Measurements from ENCODE around the gene FNDC3B. TPM values are rescaled to one million over a fixed set of nuclear protein-coding genes. Genes with fewer than 3 reads are reported as not detected.

Gene FNDC3B
- total RNA-seq, 1 donor from 2014 or later = 64.4 TPM

DNA sequence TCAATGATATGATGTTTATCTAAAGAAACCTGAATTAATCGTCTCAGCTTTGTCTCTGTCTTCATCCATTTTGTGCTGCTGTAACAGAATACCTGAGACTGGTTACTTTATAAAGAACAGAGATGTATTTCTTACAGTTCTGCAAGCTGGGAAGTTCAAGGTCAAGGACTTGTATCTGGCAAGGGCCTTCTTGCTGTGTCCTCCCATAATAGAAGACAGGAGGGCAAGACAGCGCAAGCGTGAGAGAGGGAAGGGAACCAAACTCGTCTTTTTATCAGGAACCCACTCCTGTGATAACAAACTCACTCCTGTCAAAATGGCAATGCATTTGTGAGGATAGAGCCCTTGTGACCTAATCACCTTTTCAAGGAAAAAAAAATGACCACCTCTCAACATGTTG is 277.4 kb downstream of the FNDC3B start:
- DNase-seq (no peak), ATAC-seq (no peak)
- intact Hi-C loops (cut with micrococcal nuclease) = no loop called here

DNA sequence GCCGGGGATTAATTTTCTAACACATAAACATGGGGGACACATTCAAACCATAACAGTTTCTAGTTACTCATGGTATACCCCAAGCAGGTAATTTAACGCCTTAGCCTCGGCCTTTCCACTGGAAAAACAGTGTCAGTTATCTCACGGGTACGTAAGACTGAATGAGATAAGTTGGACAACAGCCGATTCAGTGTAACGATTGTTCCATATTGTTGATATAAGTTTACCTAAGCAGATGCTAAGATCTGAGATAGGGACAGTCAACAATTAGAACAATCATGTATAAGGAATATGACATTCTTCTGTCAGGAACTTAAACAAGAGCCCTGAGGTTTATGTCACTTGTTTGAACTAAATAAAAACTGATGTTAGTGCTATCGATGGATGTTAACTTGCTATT is 278.1 kb downstream of the FNDC3B start:
- intact Hi-C loops (cut with micrococcal nuclease) = no loop called here
- ATAC-seq = no peak
- no peak for DNase-seq

DNA sequence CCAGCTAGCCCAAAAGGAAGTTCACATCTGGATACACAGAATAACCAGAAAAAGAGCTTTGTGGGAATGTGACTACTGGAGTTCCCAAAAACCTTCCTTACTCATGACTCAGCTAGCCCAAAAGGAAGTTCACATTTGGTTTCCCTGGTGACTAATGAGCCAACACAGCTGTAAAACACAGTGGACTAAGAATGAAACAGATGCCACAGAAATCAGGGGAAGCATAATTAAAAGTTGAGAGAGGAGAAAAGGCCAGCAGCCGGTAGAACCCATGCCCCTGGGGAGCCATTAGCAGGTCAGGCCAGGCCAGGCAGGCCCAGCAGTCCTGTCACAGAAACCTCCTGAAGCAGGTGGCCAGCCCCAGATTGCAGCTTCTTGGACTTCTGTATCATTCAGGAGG is 278.6 kb downstream of the FNDC3B start:
- ATAC-seq (peak; percentile 66), DNase-seq (peak; percentile 73)
- intact Hi-C loops (cut with micrococcal nuclease) = no loop called here

DNA sequence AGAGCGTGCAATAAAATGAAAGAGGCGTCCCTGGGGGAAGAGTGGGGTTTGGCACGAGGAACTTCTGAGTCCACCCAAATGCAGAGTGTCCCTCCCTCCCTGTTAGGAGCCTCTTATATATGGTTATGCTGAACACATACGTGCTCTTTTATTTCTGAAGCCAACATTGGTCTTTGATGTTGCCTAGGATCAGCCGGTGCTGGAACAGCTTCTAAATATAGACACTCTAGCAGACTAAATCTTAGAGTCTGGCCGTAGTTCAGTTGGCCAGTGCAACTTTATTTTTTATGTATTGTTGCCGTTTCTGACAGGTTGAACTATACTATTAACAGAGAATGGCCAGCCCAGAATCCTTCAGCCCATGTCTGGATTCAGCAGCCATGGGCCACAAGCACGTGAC is 280.2 kb downstream of the FNDC3B start:
- DNase-seq (no peak), ATAC-seq (peak; percentile 53)
- intact Hi-C loops (cut with micrococcal nuclease) = no loop called here

DNA sequence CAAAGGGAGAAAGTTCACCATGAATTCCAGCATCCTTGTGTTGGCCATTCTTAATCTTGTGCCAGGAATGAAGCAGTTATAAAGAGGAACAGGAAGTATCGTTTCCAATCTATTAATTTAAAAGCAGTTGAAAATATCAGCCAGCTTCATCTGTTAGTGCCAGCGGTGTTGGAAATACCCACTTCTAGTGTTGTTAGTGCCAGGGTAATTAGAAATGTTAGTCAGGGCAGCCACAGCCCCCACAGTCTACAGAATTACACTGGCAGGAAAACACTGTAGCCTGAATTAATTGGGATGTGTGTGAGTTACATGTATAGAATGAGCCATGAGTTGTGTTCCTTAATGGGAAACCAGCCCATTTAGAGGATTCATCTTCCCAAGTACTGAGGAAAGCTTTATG is 281.1 kb downstream of the FNDC3B start:
- intact Hi-C loops (cut with micrococcal nuclease) = no loop called here
- ATAC-seq (no peak), DNase-seq (no peak)

DNA sequence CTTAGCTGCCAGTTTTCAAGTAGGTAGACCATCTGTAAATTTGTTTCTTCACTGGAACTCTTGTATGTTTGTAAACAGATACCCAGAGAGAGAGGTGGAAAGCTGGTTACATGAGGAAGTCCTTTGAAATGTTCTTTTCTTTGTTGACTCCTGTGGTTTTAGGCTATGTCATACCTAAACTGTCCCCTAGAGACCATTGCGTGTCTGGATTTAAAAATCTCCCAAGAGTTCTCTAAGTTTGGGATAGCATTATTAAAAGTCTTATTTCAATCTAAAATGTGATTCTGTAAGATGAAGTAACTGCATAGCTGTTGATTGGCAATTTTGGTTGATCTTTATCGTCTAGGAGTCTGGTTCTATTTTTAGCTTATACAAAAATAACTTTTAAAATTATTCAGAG is 281.7 kb downstream of the FNDC3B start:
- ATAC-seq (no peak), DNase-seq (no peak)
- intact Hi-C loops (cut with micrococcal nuclease) = no loop called here

DNA sequence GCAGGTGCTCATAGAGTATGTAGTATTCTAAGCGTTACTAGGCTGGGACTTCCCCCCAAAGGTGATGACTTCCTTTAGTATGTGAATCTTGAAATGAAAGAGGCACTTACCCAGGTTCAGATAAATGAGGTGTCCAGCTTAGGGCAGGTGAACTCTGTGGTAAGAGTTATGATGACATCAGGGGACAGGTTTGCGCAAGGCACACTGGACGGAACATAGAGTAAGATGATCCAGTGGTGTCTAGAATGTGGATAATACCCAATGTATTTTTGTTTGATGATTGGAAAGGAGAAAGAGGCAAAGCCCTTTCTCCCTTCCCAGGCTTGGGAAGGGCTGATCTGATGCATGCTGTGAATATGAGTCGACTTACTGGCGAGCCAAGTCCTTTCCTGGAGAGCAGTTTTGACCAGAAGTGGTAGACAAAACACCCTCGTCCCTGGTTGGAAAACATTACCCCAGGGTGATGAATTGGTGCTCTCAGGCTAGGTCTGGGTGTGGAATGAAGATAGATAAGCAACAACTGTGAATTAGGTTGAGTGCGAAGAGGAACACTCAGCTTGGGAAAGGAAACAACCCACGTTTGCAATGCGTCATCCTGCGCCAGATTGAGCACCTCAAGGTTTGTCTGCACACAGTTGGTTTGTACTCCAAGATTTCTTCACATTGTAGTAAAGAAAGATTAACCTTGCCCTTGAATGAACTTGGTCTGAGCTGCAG is 284.7 kb downstream of the FNDC3B start:
- ATAC-seq (peak; percentile 63), DNase-seq (no peak)
- intact Hi-C loops (cut with micrococcal nuclease) = no loop called here

DNA sequence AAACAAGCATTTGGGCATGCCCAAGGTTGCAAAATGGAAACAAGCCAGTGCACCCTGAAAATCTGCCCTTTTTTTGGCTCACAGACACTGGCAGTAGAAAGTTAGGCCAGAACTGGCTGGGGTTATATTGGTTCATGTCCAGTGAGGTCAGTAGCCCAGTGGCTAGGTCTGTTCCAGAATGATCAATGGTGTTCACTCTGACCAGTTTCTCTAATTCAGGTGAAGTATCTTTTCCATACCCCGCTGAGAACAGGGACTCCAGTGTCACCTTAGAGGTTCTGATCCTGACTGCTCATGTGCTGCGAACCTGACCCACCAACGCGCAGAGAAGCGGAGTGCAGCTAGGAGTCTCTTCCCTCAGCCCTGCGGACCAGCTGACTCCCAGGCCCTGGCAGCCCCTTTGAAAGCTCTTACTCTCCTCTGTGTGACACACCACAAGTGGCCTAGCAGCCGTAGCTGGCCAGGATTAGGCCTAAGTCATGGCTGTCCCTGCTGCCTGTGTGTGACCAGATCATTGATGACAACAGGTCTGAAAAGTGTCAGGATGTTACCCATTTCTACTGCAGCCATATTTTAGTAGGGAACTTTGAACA is 285.3 kb downstream of the FNDC3B start:
- DNase-seq (peak; percentile 51), ATAC-seq (peak; percentile 73)
- intact Hi-C loops (cut with micrococcal nuclease) = no loop called here

DNA sequence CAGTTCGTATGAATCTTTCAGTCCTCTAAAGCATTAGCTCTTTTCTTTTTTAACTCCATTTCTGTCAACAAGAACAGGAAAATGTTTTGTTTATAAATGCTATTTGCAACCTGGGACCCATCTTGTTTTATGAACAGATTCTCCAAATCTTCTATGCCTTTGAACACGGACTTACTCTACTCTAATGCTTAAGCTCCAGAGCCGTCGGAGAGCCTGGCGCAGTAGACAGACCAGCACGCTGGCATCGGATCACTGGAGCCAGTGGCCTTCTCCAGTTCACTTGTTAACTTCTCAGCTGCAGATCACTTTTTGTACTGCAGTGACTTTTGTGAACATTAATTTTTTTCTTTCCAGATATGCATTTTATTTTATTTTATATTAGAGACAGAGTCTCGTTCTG is 286.1 kb downstream of the FNDC3B start:
- intact Hi-C loops (cut with micrococcal nuclease) = no loop called here
- DNase-seq (no peak), ATAC-seq (no peak)

DNA sequence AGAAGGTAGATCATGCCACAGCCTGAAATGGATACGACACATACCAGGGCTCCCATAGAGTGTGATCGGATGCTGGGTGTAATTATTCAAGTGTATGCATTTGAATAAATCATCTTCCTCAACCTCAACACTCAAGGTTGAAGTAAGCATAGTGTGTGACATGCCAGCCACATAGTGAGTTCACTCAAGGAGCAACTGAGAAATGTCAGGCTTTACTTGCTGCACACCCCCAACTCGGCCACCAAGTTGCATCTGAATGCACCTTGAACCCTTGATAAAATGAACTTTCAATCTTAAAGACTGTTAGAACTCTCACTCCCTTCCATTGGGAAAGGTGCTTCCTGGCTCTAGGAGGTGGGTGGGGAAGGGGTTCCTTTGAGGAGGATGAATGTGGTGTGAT is 287.6 kb downstream of the FNDC3B start:
- intact Hi-C loops (cut with micrococcal nuclease) = no loop called here
- no peak for DNase-seq
- ATAC-seq = no peak

DNA sequence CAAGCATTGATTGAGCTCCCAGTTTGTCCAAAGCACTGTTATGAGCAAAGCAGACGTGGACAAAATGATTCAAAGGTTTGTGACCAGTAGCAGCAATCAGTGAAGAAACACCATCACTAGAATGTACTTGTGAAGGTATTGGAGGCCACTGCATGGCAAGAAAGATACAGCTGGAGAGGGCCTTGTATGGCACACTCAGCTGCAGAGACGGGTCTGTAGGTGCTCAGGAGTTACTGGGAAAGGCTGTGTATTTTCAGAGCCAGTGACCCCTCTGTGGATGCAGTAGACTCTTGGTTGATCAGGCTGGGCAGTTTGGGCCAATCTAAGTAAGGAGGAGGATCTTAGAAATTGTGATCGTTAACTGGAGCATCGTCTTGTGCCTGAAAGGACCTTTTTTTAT is 288.9 kb downstream of the FNDC3B start:
- intact Hi-C loops (cut with micrococcal nuclease) = no loop called here
- DNase-seq (no peak), ATAC-seq (no peak)

DNA sequence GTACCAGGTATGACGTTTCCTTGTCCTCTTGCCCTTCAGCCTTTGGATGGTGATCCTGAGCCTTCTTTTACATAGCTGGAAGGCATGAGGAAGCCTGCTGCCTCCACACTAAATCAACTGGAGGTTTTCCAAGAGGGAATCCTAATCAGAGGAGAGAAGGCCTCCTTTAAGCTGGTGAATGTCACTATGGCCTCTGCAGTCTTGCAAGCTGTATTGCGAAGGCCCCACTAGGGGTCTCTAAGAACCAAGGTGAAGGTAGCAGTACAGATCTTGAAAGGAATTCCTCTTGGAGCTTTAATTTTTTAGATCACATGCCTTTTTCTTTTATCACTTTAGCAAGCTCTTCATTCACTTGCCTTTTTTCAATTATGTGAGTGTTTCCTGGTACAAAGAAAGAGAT is 289.7 kb downstream of the FNDC3B start:
- ATAC-seq = no peak
- DNase-seq = no peak
- intact Hi-C loops (cut with micrococcal nuclease) = no loop called here

DNA sequence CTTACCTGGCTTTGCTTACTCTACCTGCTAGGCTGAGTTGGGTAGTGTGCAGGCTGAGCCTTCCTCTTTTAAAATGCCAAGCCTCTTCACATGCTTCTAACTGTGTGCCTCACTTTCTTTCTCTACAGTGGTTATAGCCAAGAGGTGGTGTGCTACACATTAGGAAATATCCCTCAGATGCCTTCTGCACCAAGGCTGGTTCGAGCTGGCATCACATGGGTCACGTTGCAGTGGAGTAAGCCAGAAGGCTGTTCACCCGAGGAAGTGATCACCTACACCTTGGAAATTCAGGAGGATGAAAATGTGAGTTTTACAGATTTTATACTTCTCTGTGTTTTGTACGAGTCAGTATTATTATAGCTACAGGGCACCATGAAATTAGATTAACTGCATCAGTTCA is 291.0 kb downstream of the FNDC3B start:
- intact Hi-C loops (cut with micrococcal nuclease) = no loop called here
- DNase-seq (no peak), ATAC-seq (no peak)

DNA sequence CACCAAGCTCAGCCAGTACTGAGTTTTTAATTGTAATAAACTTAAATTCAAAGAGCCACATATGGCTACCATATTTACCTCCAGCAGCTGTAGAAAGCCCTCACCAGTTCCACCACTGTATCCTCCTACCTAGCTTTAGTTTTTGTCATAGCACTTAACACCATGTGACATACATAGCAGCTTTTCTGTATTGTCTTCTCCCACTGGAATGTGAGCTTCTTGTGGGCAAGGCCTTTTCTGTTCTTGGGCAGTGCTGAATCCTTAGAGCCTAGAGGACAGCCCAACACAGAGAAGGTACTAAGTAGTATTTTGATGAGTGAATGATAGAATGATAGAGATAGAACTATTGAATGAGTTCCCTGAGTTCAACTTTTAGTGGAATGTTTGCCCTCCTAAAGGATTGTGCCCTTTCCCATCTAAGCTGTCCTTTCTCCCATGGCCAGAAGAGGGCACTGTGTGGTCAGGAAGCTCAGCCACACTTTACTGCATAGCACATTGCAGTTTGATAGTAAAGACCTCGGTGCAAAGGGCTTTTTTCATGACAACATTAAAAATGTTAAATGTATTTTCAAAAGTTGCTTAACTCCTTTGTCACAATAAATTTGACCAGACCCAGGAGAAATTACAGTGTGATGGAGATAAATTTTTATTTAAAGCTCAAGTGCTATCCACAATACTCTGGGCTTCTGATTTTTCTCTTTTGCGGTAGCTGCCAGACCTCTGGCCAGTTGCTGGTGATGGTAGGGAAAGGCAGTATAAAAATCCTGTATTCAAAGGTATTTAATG is 293.1 kb downstream of the FNDC3B start:
- ATAC-seq = peak; percentile 92
- intact Hi-C loops (cut with micrococcal nuclease) = no loop called here
- DNase-seq = peak; percentile 46

DNA sequence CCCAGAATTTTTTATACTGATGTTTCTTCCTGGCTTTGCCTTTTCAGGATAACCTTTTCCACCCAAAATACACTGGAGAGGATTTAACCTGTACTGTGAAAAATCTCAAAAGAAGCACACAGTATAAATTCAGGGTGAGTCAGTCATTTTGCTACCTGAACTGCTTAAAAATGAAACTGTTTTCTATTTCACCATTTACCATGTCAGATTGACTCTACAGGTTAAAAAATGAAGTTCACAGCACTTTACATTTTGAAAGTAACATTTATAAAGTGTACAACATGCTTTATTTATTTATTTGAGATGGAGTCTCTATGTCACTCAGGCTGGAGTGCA is 293.6 kb downstream of the FNDC3B start:
- DNase-seq (no peak), ATAC-seq (no peak)
- intact Hi-C loops (cut with micrococcal nuclease) = no loop called here

DNA sequence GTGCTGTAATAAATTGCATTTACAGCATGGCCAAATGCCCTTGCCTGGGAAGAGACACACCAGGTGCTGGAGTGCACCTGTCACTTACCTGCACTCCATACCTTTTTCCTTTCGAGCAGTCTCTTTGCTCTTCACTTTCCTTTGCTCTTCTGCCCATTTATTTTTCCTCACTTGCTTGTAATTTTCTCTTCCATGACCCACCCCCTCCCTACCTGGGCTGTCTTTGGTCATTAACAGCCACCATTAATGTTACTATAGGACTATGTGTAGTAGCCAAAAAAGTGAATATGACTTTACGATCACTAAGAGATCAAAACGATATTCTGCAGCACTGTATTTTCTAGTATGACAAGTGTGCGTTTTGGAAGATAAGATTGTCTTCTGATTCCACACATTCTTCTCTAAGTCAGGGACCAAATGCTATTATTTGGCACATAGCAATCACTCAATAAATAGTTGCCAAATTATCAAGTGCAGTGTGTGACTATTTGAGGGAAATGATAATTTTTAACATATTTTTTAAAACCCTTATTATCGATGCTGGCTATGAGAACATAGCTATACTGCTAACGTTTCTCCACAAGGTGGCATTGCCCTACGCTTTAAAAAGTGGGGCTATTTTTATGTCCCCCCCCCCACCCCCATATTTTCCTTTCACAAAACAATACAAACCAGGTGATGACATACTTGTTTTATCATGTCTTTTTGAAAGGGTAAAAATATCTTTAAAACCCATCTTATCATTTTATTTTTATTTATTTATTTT is 294.5 kb downstream of the FNDC3B start:
- intact Hi-C loops (cut with micrococcal nuclease) = no loop called here
- DNase-seq = no peak
- no peak for ATAC-seq

DNA sequence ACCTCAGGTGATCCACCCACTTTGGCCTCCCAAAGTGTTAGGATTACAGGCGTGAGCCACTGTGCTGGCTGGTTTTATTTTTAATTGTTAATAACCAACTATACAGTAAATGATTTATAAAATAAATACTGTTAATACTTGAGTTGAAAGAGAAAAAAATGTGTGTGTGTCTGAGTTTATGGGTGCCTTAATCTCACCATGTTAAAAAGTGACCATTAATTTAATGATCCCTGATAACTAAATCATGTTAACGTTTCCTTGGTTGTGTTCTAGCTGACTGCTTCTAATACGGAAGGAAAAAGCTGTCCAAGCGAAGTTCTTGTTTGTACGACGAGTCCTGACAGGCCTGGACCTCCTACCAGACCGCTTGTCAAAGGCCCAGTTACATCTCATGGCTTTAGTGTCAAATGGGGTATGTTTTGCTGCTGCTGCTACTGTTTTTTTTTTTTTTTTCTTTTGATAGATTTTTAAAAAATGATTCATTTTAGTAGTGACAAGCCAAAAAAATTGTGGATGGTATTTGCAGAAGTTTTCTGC is 295.4 kb downstream of the FNDC3B start:
- intact Hi-C loops (cut with micrococcal nuclease) = no loop called here
- ATAC-seq = no peak
- DNase-seq = no peak

DNA sequence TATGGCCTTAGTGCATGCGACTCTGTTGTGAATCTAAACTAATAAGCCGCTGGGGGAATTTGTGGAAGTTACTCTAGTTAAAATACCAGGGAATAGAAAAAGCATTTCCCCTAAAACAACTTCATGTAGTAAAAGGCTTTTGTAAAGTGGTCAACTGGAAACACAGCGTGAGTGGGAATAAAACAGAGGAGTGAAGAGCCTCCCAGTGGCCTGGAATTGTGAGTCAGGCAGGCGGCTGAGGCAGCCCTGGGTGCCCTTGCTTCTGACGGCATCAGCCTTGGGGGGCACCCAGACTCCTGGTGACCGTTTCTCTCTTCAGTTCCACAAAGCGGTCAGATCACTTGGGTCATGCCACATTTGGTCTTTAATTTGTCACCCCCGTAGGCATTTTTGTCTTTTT is 300.5 kb downstream of the FNDC3B start:
- DNase-seq (no peak), ATAC-seq (peak; percentile 40)
- intact Hi-C loops (cut with micrococcal nuclease) = loop anchor here (10.0 kb wide), 1 partner anchor 305 kb away; the partner anchor contains the start of gene FNDC3B

DNA sequence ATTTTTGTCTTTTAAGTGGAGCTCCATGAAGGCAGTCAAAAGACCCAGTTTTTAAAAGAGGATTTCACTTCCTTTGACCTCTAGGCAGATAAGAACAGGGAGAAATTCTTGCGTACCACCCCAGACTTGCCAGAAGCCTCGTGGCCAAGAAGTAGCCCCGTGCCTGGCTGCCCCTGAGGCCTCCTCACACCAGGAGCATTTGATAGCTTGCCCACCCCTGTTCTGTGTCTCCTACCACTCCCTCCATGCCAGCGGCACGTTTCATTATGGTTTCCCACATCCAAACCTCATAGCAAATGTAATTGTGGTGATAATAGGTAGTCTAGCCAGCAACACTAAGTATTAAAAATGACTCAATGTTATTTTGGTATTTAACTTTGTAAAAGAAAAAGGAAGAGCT is 301.2 kb downstream of the FNDC3B start:
- DNase-seq (no peak), ATAC-seq (peak; percentile 36)
- intact Hi-C loops (cut with micrococcal nuclease) = loop anchor here (10.0 kb wide), 1 partner anchor 306 kb away; the partner anchor contains the start of gene FNDC3B

All from left ventricle myocardium superior (tissue), 1 donor.